Activated CD8-positive, alpha-beta memory T cell treated with anti-CD3 and anti-CD28 coated beads, Interleukin-2, amount 50 U/mL, for 1 hour (primary cell): Measurements from ENCODE around the gene RHOH.

Experiments
- DNase-seq: peaks from one replicate; pipeline ENCODE4 v3.0.0-alpha.2; 2020; ENCODE audit errors: extremely low read depth

The RHOH gene

GRCh38 chr4:40187386-40187906 is 9.4 kb upstream of the RHOH start:
- no peak for DNase-seq

- no peak for DNase-seq
These were observed 6.8 kb upstream of the RHOH start for GRCh38 chr4:40190019-40190418.

- DNase-seq: no peak
These were observed 6.4 kb upstream of the RHOH start for GRCh38 chr4:40190465-40190864.

- no peak for DNase-seq
These were observed 5.7 kb upstream of the RHOH start for GRCh38 chr4:40190880-40191815.

- no peak for DNase-seq
These were observed 4.5 kb upstream of the RHOH start for GRCh38 chr4:40192114-40193015.

GRCh38 chr4:40193016-40193571 is 3.7 kb upstream of the RHOH start:
- no peak for DNase-seq

- DNase-seq: no peak
These were observed 3.3 kb upstream of the RHOH start for GRCh38 chr4:40193578-40193977.

- no peak for DNase-seq
These were observed 2.1 kb upstream of the RHOH start for GRCh38 chr4:40194602-40195161.

- no peak for DNase-seq
These were observed 1.4 kb upstream of the RHOH start for GRCh38 chr4:40195182-40196177.

- DNase-seq: no peak
These were observed 559 bp upstream of the RHOH start for GRCh38 chr4:40196272-40196671.

- no peak for DNase-seq
These were observed 1.3 kb downstream of the RHOH start for GRCh38 chr4:40197879-40198689.

- no peak for DNase-seq
These were observed 2.4 kb downstream of the RHOH start for GRCh38 chr4:40199179-40199670.

- DNase-seq: no peak
These were observed 3.4 kb downstream of the RHOH start for GRCh38 chr4:40199999-40200874.

GRCh38 chr4:40200875-40201801 is 4.3 kb downstream of the RHOH start:
- no peak for DNase-seq

- DNase-seq: no peak
These were observed 5.1 kb downstream of the RHOH start for GRCh38 chr4:40201898-40202297.

- DNase-seq: no peak
These were observed 5.6 kb downstream of the RHOH start for GRCh38 chr4:40202474-40202873.

- no peak for DNase-seq
These were observed 7.9 kb downstream of the RHOH start for GRCh38 chr4:40204507-40205258.
